Ishikawa (cell line): ENCODE data around the gene NRXN3.

Experiments used
- CEBPB ChIP-seq: IDR thresholded peaks from 2 replicates; pipeline ENCODE4 v1.6.1; 2012
- CREB1 ChIP-seq: IDR thresholded peaks from 2 replicates; pipeline ENCODE4 v1.6.1; 2012; ENCODE audit warnings: low read depth
- EP300 ChIP-seq: IDR thresholded peaks from 2 replicates; pipeline ENCODE4 v1.6.1; 2012; ENCODE audit warnings: borderline replicate concordance
- FOXM1 ChIP-seq: IDR thresholded peaks from 2 replicates; pipeline ENCODE4 v1.6.1; 2012; ENCODE audit warnings: low read depth, borderline replicate concordance
- MAX ChIP-seq: IDR thresholded peaks from 2 replicates; pipeline ENCODE4 v1.6.1; 2012
- NFIC ChIP-seq: IDR thresholded peaks from 2 replicates; pipeline ENCODE4 v1.6.1; 2012
- RAD21 ChIP-seq: IDR thresholded peaks from 2 replicates; pipeline ENCODE4 v1.6.1; 2012; ENCODE audit warnings: low read depth
- REST ChIP-seq: IDR thresholded peaks from 2 replicates; pipeline ENCODE4 v1.6.1; 2012; ENCODE audit warnings: low read depth, mild to moderate bottlenecking
- TCF12 ChIP-seq: IDR thresholded peaks from 2 replicates; pipeline ENCODE4 v1.6.1; 2012; ENCODE audit warnings: low read depth
- USF1 ChIP-seq: IDR thresholded peaks from 2 replicates; pipeline ENCODE4 v1.6.1; 2012
- YY1 ChIP-seq: IDR thresholded peaks from 2 replicates; pipeline ENCODE4 v1.6.1; 2012; ENCODE audit warnings: low read depth
- ZBTB7A ChIP-seq: IDR thresholded peaks from 2 replicates; pipeline ENCODE4 v1.6.1; 2012; ENCODE audit warnings: low read depth

- TF ChIP-seq RAD21 (no peak), CEBPB (no peak), YY1 (no peak), ZBTB7A (no peak), CREB1 (no peak), FOXM1 (no peak), NFIC (no peak), MAX (no peak), TCF12 (no peak), EP300 (no peak), REST (no peak), USF1 (no peak)
Observed at GRCh38 chr14:78985668-78986381, 815.7 kb downstream of the NRXN3 start.
